ENCODE results near the gene ARHGEF37.

DNA sequence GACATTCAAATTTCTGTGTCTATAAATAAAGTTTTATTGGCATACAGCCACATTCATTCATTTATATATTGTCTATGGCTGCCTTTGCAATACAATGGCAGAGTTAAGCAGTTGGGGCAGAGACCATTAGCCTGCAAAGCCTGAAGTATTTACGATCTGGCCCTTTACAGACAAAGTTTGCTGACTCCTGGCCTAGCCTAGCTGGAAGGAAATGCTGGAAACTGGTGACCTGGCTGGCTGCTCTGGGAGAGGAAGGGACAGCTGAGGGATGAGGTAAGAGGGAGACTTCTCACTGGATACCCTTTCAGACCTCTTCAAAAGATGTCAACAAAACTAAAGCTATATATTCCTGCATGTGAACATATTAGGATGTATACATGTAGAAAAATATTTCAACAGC is 82.8 kb downstream of the ARHGEF37 start:
- TF ChIP-seq TEAD4 (IDR thresholded peaks at IDR 0.05) (no peak), TAF1 (IDR thresholded peaks at IDR 0.05; ENCODE audit: low read depth) (no peak), YY1 (IDR thresholded peaks at IDR 0.05; ENCODE audit: low read depth) (no peak), FOXM1 (IDR thresholded peaks at IDR 0.05; ENCODE audit: borderline replicate concordance, low read depth) (no peak)

All from Ishikawa (cell line).